Measurements from ENCODE around the gene C2CD2. TPM values are rescaled to one million over a fixed set of nuclear protein-coding genes. Genes with fewer than 3 reads are reported as not detected.

C2CD2 gene
- total and polyA plus RNA-seq, 2 of the 8 experiments (the other 6 are each of a cell fraction or from before 2014, with no cell fraction given): 10.4 to 13.0 TPM

DNA sequence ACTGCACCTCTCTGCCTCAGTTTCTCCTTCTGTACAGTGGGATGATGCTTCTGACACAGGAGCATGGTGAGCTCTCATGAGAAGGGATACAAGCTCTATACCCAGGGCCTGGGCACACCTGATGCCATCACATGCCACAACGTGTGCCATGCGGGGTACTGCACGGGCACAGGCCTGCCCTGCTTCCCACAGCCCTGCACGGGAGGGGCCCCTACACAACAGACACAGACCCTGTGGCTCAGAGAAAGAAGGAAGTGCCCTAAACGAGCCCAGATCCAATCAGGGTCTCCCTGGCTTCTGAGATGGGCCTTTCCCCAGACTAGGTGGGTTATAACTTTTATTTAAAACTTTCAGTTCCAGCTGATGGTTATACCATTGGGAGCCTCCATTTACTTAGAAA is 24.6 kb downstream of the C2CD2 start:
- no peak overlapping the region for H3K4me2 ChIP-seq (ENCODE audit: insufficient read depth in 1 of 2, low read depth in 2 of 2, low read length in 2 of 2)
- H4K5ac ChIP-seq (ENCODE audit: insufficient read length, low read depth, low read length): no peak overlapping the region
- H3K27me3 ChIP-seq (replicated peaks in 1 of 4; ENCODE audit: control insufficient read depth in 3 of 4, extremely low read depth in 1 of 4, insufficient read depth in 3 of 4, low read length in 3 of 4): no peaks in the 10 kb centered on the region
- H3K79me1 ChIP-seq (ENCODE audit: low read depth, low read length): no peaks in the 10 kb centered on the region; the same call in 1 of the 2 replicates
- H3K27ac ChIP-seq (ENCODE audit: low read depth, low read length): no peak overlapping the region
- H3K36me3 ChIP-seq (ENCODE audit: control insufficient read depth in 2 of 4, insufficient read depth in 4 of 4, low read length in 3 of 4): no peaks in the 10 kb centered on the region
- 87% methylated on average over 5 of the region's 5 CpGs; no CpG with 5 or more reads in 1 of the 2 experiments for WGBS, 2 experiments (ENCODE audit: extremely low coverage in 1 of 2, insufficient coverage in 1 of 2, insufficient read length in 1 of 2, insufficient replicate concordance in 2 of 2, low coverage in 1 of 2, low lambda C conversion rate in 2 of 2, missing lambda C conversion rate in 1 of 2)
- no peak overlapping the region for H3K9ac ChIP-seq (replicated peaks in 1 of 4; ENCODE audit: extremely low read depth in 1 of 4, low read depth in 3 of 4, low read length in 3 of 4)
- no peak overlapping the region for H3K56ac ChIP-seq (replicated peaks; ENCODE audit: insufficient read length, low read depth, low read length)
- 0 out of 2 replicates have a peak overlapping the region, but pooled peaks have one; percentile 4 for H2BK12ac ChIP-seq (ENCODE audit: low read depth, low read length)
- FAIRE-seq (no peak), DNase-seq (ENCODE audit: low read depth in 1 of 2, low spot score in 2 of 2) (no peak)
- H3K23ac ChIP-seq (ENCODE audit: insufficient read length): no peak overlapping the region
- H2AK5ac ChIP-seq (ENCODE audit: low read depth, low read length): no peak overlapping the region
- no peak overlapping the region for H3K14ac ChIP-seq (ENCODE audit: insufficient read length)
- no peak overlapping the region for H3K18ac ChIP-seq (ENCODE audit: extremely low read depth, low read length)
- H2BK120ac ChIP-seq (replicated peaks; ENCODE audit: low read depth, low read length): no peak overlapping the region
- no peak overlapping the region for H3K4me3 ChIP-seq (ENCODE audit: extremely low read depth in 1 of 4, insufficient read depth in 2 of 4, low read depth in 3 of 4, low read length in 4 of 4)
- no peaks in the 10 kb centered on the region for H4K20me1 ChIP-seq (replicated peaks in 1 of 2; ENCODE audit: control insufficient read depth in 1 of 2, insufficient read depth in 2 of 2, low read length in 2 of 2)
- no peaks in the 10 kb centered on the region for H3K23me2 ChIP-seq (ENCODE audit: low read depth, low read length)
- ChIA-PET POLR2A (ENCODE audit: partially characterized antibody) (interaction anchor here (0.6 to 1.2 kb wide), 2 partner anchors 11 to 15 kb away, joined by 3 read pairs; no protein-coding TSS in a partner anchor), CTCF (ENCODE audit: partially characterized antibody) (interaction anchor here (0.5 to 1.2 kb wide), 5 partner anchors 17 to 796 kb away, joined by 3 to 5 read pairs (median 4); no protein-coding TSS in a partner anchor)
- H2AFZ ChIP-seq (ENCODE audit: low read length): no peak overlapping the region
- no peak overlapping the region for H4K8ac ChIP-seq (ENCODE audit: extremely low read depth, insufficient read depth, low read length)
- peaks cover 6 to 22% (median 12%) of the 10 kb centered on the region in 4 experiments for H3K4me1 ChIP-seq (replicated peaks in 1 of 4; ENCODE audit: control insufficient read depth in 3 of 4, insufficient read depth in 4 of 4, low read length in 3 of 4)
- H3K79me2 ChIP-seq (ENCODE audit: control insufficient read depth in 1 of 2, insufficient read depth in 2 of 2, low read length in 2 of 2): no peaks in the 10 kb centered on the region
- H2BK20ac ChIP-seq (ENCODE audit: low read length): no peak overlapping the region
- H2BK15ac ChIP-seq (ENCODE audit: low read length): no peak overlapping the region
- no peak overlapping the region for H4K91ac ChIP-seq (replicated peaks; ENCODE audit: insufficient read length, low read length)
- no peaks in the 10 kb centered on the region for H3K9me3 ChIP-seq (ENCODE audit: insufficient read depth in 2 of 2, low read depth in 1 of 2, low read length in 1 of 2)
- H3K4ac ChIP-seq (replicated peaks; ENCODE audit: insufficient read length, low read depth, low read length): no peak overlapping the region
- H2BK5ac ChIP-seq (ENCODE audit: low read depth, low read length): no peak overlapping the region
- TF ChIP-seq, protein P1, sequence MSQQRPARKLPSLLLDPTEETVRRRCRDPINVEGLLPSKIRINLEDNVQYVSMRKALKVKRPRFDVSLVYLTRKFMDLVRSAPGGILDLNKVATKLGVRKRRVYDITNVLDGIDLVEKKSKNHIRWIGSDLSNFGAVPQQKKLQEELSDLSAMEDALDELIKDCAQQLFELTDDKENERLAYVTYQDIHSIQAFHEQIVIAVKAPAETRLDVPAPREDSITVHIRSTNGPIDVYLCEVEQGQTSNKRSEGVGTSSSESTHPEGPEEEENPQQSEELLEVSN (IDR thresholded peaks at IDR 0.05): no peak
- TF ChIP-seq CHD2 (IDR thresholded peaks at IDR 0.05; ENCODE audit: low read length) (no peak), TCF12 (IDR thresholded peaks at IDR 0.05; ENCODE audit: low read depth, low read length) (no peak), PHF8 (conservative IDR thresholded peaks at IDR 0.05; ENCODE audit: low read depth, low read length) (no peak), MAX (IDR thresholded peaks at IDR 0.05) (no peak), CREB1 (IDR thresholded peaks at IDR 0.05) (no peak), YY1 (IDR thresholded peaks at IDR 0.05; ENCODE audit: low read depth, low read length) (no peak), SIN3A (conservative IDR thresholded peaks at IDR 0.05 in 1 of 2, IDR thresholded peaks at IDR 0.05 in 1 of 2; ENCODE audit: low read depth in 1 of 2, low read length in 2 of 2) (no peak), KDM1A (IDR thresholded peaks at IDR 0.05; ENCODE audit: borderline replicate concordance, low read length) (no peak)
- TF ChIP-seq, protein P2, sequence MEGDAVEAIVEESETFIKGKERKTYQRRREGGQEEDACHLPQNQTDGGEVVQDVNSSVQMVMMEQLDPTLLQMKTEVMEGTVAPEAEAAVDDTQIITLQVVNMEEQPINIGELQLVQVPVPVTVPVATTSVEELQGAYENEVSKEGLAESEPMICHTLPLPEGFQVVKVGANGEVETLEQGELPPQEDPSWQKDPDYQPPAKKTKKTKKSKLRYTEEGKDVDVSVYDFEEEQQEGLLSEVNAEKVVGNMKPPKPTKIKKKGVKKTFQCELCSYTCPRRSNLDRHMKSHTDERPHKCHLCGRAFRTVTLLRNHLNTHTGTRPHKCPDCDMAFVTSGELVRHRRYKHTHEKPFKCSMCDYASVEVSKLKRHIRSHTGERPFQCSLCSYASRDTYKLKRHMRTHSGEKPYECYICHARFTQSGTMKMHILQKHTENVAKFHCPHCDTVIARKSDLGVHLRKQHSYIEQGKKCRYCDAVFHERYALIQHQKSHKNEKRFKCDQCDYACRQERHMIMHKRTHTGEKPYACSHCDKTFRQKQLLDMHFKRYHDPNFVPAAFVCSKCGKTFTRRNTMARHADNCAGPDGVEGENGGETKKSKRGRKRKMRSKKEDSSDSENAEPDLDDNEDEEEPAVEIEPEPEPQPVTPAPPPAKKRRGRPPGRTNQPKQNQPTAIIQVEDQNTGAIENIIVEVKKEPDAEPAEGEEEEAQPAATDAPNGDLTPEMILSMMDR (IDR thresholded peaks at IDR 0.05; ENCODE audit: control extremely low read depth in 1 of 3, insufficient read depth in 1 of 3, low read depth in 1 of 3, low read length in 3 of 3): no peak
